Glomerular visceral epithelial cell (primary cell): Measurements from ENCODE around the gene MYEOV.

Experiments
- DNase-seq: peaks from one replicate; pipeline ENCODE4 v3.0.0-alpha.2; 2016; ENCODE audit errors: extremely low spot score

MYEOV gene

DNA sequence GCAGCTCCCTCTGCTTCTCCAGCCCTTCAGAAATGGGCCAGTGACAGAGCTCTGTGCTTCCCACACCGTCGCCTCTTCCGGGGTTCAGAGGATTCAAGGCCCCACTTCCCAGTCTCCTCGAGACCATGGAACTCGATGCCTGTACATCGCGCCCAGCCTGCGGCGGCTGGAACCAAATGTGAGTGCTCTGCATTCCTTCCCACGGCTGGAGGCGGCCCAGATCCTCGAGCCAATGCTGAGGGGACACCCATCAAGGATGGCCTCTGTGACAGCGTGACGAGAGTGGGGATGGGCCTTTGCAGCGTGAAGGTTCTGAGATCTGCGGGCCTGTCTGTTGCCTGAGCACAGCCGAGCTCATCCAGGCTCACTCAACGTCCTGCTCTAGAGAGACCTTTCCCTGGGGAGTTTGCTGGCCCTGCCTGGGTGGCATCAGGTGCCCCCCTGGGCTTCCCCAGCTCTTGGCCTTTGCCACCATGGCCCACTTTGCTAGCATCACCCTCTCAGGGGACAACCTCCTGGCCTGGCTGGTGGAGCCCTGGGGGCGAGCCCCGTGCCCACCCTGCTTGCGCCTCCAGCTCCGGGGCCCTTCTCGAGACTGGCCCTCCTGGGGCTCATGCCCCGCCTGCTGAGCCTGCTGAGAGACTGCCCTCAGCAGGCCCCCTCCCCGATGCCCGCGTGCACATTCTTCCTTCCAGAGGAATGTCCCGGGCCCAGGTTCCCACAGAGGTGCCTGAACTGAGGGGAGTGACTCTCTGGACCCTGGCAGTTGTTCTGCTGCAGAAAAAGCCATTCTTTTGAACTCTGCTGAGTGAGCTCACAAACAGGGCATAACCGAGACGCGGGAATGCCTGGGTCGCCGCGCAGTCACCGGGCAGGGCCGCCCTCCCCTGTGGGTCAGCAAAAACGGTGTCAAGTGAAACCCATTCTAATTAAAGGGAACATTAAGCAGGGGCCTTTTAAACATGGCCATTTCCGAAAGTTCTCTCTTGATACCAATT, 7.3 kb upstream of the MYEOV start:
- DNase-seq, result no peak

DNA sequence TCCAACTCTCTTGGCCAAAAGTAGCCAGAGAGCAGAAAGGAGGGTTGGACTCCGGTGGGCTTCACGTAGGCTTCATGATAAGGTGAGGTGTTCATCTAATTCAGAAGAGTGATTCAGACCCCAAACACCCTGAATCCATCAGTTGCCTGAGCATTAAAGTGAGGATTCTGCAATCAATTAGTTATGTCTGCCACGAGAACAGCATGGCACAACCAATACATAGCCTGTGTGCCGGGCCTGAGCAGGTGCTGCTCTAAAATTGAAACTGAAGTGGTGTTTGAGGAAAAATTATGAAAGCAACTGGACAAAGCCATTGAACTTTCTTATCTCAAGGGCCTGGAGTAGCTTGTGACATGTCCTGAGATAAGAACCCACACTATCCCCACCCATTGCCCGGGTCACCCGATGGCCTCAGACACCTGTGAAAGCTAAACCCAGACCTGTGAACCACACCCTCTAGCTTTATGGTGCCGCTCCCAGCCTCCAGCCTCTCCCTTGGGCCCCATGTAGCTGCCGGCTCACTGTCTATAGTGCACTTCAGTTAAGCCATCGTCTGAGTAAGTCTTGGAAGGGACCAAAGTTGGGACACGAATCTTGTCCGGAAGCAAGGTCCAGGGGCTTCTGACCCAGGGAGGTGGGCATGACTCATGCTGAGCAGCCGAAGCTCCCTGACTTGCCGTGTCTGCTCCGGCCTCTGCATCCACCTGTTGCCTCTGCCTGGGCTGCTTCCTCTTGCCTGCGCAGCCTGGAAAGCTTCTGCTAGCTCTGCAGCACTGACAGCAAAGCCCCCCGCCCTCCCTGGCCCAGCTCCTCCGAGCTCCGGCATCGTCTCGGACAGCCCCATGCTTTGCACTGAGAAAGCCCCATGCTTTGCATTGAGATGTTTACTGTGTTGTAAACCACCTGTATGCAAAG, 5.7 kb upstream of the MYEOV start:
- DNase-seq, result no peak

DNA sequence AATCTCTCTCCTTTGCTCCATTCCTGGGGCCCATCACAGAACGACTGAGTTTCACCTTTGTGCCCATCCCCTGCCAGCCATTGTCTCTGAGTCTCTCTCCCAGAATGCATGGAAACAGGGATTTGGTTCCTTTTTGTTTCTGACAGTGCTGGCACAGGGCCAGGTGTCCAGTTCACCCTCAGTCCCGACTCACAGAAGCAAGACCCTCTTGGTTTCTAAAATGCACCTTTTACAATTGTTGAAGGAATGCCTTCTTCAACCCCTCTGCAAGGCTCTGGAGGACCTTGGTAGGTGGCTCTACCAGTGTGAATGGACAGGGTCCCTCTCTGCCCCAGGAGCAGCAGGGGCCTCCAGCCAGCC, 5.1 kb upstream of the MYEOV start:
- DNase-seq, result no peak

DNA sequence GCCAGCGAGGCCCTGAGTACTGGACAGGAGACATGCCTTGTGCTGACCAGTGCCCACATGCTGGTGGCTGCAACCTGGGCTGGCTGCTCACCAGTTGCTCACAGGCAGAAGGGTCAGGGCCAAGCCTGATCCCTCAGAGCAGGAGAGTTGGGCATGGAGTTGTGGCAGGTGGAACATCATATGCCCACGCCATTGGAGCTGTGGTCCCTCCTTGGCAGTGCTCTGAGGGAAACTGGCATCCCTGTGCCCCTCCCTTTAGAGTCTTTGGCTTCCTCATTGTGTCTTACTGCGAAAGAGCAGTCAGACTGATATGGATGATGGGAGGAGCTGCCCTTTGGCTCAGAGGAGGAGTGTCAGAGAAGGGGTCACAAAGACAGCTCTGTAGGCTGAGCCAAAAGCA, 3.1 kb upstream of the MYEOV start:
- DNase-seq, result no peak

DNA sequence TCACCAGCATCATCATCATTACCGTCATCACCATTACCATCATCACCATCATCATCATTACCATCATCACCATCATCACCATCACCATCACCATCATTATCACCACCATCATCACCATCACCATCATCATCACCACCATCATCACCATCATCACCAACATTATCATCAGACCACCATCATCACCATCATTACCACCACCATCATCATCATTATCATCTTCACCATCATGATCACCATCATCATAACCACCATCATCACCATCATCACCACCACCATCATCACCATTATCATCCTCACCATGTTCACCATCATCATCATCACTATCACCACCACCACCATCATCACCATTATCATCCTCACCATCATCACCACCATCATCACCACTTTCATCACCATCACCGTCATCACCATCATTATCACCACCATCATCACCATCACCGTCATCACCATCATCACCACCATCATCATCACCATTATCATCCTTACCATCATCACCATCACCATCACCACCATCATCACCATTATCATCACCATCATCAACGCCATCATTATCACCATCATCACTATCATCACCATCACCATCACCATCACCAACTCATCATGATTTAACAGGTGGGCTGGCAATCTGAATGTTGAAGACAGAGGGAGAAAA, 2.4 kb upstream of the MYEOV start:
- DNase-seq, result no peak

DNA sequence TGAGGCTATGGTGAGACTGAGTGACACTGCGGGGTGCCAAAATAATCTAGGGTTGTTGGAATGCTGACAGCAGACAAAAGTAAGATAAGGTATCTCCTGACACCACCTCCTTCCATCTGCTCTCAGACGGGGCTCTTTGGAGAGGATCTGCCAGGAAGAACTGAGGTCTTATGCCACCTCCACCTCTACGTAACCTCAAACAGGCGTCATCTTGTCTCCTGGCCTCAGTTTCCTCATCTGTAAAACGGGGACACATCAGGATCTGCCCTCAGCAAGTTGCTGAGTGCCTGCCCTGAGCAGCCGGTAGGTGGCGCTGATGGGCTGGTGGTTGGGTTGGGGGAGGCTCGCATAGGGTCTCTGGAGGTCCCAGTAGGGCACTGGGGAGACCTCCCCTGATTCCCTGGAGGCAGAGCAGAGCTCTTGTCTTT, 1.7 kb upstream of the MYEOV start:
- no peak for DNase-seq

DNA sequence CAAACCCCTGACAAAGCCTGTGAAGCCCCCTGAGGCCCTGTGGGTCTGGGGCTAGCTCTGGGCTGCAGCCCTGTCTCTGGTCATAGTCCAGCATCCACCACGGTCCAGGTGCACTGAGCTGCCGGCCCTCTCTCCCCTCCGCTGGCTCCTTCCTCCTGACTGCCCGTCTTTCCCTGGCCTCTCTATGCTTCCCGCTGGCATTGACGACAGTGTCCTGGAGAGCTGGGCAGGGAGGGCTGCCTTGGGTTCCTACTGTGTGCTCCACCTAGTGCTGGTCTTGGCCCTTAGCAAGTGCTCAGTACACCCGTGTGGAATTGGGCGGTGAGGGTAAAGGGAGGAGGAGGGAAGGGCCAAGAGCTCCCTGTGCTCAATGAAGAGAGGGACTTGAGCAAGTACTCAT, 868 bp upstream of the MYEOV start:
- DNase-seq, result no peak

DNA sequence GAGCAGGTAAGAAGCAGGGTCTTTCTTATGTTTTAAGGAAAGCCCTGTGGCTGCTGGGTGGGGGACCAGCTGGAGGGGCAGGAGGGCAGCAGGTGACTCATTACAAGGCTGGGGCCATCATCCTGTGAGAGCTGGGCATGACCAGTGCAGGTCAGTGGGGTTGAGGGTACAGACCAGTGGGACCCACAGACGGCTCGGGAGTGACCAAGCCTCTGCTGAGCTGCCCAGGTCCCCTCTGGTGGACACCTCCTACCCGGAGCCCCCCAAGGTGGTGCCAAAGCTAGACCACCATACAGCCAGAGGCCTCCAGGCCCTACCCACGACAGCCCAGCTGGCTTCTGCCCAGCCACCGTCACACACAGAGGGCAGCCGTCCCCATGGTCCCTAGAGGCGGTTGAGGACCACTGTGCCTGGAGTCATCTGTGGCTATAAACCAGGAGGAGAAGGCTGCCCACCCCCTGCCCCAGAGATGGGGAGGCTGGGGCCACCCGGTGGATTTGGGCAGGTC, 670 bp downstream of the MYEOV start:
- DNase-seq, result no peak

DNA sequence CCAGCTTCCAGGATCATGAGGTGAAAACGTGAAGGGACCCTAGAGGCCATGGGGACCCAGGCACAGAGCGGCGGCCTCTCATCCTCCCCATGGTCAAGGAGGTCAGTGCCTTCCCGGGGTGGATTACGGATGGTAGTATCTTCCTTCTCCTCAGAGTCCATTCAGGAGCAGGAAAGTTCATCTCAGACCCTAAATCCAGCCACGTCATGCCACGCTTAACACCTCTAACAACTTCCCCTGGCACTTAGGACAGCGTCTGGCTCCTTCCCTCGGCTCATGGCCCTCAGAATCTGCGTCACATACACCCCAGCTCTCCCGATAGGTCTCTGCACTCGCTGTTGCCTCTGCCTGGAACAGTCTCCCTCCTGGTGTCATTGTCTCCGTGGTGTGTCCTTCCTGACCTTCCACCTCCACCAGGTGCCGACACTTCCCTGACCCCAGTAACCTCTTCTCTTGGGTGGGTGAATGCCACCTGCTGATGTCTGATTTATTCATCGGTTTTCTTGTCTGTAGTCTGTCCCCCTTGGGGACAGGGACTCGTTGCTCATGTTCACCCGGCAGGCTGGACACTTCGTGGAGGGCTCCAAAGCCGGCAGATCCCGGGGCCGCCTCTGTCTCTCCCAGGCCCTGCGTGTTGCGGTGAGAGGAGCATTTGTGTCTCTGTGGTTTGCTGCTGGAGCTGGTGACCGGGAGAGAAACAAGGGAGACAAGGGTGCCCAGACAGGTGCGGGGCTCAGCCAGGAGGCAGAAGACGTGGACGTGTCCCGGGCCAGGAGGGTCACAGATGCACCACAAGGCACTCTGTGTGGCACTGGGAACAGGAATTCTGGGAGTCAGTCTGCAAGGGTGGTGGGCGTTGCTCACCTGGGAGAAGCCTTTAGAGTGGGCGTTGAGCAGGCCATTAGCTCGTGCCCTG, 1.4 kb downstream of the MYEOV start:
- DNase-seq, result no peak

DNA sequence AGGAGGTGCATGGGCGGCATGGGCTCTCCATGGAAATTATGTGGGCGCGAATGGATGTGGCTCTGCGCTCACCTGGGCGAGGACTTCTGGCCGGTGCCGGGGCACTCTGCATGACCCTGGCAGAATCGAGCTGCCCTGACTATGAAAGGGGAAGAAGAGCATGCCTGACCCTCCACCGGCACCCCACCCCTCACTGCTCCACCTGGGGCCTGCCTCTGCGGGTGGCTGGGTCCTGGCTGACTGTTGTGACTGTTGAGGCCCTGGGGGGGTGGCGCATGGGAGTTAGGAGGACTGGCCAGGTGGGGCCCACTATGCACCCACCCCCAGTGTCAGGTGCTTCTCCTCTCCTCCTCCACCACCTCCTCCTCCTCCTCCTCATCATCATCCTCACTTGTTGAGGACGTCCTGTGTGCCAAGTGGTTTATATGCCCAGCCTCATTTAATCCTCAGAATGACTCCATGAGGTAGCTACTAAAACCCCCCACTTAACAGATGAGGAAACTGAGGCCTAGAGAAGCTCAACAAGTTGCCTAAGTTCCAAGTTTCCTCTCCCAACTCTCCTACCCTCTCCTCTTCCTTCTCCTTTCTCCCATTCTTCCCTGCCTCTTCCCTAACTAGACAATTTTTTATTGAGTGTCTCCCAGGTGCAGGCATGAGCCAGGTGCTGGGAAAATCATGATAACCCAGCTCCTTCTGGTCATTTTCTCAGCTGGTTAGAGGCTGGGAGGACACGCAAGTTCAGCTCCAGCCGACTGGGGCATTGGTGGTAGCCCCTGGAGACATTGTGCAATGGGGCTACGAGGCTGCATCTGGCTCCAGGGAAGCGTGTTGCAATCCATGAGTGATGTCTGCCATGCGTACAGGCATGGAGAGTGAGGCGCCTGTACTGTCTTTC, 2.3 kb downstream of the MYEOV start:
- peak; percentile 42 for DNase-seq

DNA sequence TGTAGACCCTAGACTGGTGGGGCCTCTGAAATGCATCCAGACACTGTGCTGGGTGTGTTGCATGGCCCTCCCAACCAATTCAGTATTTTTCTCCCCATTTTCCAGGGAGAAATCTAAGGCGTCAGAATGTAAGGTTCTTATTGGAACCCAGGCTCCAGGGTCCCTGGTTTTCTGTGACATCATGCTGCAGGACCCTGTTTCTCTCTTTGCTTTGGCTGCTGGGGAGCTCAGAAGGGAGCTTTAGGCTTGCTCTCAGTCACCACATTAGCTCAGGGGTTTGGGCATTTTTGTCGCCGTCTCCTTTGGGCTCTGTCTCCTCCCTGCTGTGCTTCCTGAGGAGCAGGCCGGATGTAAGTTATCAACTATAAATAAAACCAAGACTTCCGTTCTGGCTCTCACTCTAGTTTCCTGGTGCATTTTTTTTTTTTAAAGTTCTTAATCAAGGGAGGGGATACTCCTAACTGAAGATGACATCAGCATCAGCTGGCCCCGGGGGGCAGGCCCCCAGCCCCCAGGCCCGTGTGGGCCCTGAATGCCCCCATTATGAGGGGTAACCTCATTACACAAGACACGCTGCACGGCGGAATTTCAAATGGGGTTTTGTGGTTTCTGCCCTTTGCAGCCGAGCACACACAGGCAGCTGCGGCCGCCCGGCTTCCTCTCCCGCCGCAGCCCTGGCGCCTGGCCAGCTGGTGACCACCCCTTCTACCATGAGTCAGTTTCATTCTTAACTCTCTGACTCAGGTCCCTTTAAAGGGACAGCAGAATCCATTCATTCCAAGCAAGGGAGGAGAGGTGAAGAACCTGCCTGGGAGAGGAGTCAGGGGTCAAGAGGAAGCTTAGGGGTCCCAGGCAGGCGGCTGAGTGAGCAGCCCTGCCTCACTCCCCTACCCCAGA, 3.2 kb downstream of the MYEOV start:
- DNase-seq, result peak; percentile 100

DNA sequence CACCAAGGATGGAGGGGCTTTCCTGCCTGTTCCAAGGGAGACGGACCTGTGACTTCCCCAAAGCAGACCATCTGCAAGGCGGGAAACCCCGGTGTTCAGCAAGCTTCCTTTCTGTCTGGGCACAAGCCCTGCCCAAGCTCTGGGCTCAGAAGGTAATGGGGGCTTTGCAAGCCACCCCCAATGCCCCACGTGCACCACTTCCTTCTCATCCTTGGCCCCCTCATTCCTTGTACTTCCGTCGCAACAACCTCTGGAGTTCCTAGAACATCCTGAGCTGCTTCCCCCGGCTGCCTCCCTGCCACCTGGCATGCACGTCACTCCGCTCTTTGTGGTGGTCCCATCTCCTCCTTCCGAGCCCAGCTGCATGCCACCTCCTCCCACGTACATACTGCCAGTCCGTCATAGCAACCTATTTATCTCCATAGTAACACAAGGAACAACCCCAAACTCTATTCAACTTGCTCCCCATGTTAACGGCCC, 3.9 kb downstream of the MYEOV start:
- DNase-seq, result peak; percentile 81

DNA sequence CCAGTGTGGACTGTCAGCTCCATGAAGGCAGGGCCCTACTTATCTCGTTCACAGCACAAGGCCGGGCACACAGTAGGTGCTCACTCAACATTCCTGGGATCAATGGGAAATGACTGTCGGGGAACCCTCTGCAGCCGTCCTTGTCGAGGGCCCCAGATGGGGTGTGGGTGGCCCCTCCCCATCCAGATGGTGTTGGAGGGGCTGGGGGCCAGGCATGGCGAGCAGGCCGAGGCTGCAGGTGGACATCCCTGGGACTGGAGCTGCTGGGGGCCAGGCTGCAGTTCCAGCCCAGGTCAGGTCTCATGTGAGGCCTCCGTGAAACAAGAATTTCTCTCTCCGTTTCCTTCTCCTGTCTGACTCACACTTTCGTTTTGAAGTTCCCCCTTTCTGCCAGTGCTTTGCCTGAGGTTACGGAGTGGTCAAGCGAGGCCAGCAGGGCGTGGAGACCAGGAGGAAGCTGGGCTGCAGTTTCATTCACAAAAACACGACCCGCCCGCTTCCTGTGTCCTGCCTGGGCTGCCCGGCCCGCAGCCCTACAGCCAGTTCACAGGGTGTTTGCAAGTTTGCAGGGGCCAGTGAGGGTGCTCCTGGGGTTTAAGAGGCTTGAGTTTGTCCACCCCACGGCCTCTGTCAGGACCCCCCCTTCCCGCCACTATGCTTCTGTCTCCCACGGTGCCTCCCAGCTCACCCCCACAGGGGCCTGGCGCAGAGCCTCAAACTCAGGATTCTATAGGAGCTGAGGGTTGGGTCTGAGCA, 4.5 kb downstream of the MYEOV start:
- peak; percentile 98 for DNase-seq

DNA sequence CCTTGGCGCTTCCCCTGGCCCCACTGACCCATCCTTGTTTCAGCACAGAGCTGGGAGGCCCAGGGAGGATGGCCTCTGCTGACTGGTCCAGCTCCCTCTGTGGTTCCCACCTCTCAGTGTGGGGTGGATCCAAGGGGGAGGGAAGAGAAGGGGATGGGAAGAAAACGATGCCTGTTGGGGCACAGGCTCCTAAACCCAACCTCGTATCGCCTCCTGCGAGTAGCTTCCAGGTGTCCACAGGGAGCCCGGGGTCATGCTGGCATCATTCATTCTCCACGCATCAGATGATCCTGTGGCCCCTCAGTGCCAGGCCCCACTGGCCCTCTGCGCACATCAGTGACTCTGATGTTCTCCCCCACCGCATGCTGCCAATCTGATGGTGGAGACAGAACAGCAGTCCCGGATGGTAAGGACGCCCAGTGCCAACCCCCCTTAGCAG, 5.1 kb downstream of the MYEOV start:
- peak; percentile 85 for DNase-seq

DNA sequence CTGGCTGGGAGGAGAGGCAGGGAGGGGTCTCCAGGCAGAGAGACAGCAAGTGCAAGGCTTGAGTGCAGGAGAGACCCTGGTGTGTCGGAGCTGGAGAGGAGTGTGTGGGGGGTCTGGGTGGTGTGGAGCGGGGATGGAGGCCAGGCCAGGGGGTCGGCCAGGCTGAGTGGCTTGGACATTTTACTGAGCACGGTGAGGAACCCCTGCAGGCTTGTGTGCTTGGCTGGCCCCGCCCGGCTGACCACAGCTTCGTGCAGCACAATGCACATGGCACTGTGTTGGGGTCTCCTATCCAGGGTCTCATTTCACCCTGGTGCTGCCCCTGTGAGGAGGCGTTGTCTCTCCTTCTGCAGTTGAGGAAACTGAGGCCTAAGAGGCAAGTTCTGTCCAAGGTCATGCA, 5.6 kb downstream of the MYEOV start:
- no peak for DNase-seq

DNA sequence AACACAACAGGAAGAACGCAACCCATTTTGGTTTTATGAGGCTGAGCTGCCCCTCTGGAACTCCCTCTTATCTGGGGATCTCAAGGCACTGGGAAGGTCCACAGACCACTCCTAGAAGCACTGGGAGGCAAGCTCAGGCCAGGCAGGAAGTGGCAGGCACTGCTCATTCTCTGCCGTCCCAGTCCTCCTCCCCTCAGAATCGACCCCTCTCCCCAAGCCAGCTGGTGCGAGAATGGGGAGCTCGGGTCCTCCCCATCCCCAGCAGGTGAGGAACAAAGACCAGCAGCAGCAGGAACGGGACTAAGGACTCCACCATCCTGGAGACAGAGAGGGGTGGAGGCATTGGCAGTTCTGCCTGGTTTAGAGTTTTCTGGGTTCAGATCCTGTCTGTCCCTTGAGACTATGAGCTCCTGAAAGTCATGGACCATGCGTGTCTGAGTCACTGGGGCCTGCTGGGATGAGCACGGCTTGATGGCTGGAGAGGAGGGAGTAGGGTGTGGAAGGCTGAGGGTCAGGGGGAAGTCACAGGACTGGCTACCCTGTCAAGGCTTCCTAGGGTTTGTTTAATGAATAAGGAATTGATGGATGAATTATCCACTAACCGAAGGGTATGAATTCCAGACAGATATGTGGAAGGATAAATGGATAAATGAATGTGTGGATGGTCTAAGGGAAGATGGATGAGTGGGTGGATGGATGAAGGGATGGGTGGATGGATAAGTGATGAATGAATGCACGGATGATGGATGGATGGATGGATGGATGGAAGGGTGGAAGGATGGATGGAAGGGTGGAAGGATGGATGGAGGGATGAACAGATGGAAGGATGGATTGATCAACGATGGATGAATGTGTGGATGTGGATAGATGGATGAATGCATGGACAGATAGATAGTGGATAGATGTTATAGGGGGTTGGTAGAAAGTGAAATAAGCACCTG, 6.4 kb downstream of the MYEOV start:
- peak; percentile 71 for DNase-seq

DNA sequence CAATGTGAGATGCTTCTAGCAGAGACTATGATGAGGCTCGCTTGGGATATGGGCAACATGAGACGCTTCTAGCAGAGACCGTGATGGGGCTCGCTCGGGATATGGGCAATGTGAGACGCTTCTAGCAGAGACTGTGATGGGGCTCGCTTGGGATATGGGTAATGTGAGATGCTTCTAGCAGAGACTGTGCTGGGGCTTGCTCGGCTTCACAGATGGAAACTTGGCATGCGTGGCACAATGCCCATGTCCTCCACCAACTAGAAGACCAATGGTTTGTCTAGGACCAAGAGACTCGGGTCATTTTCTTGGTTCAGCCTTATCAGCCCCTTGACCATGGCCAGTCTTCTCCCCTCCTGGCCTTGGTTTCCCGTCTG, 7.1 kb downstream of the MYEOV start:
- DNase-seq, result no peak
